ENCODE measurements around the gene SDK1. TPM values are rescaled to one million over a fixed set of nuclear protein-coding genes. Genes with fewer than 3 reads are reported as not detected.

The SDK1 gene
- total RNA-seq, 1 experiment from 2014 or later = 7.1 TPM

DNA sequence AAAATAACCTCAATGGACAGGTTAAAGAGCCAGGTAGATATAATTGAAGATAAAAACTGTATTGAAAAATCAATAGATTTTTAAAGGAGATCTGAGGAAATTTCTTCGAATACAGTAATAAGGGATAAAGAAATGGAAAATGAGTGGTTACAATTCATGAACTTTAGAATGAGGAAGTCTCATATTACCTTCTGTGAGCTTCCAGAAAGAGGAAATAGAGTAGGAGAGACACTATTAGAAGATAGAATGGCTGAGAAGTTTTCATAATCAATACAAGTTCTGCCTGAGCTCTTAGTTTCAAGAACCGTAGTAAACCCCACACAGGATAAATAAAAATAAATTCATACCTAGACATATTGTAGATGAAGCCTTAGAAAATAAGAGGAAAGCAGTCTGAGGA lies 11.5 kb downstream of the SDK1 start:
- intact Hi-C loops (cut with micrococcal nuclease; ENCODE audit: unreplicated experiment) = no loop called here
- H3K9me3 ChIP-seq = no peaks in the 10 kb centered on the region
- H3K27ac Mint-ChIP-seq (ENCODE audit: unreplicated experiment) = no peak overlapping the region
- BruUV-seq (replicated peaks) = no TSS peak
- no peaks in the 10 kb centered on the region for H3K4me1 ChIP-seq
- DNase-seq = no peak
- no peaks in the 10 kb centered on the region for H3K9me3 Mint-ChIP-seq (ENCODE audit: unreplicated experiment)
- no peak overlapping the region for H3K4me3 Mint-ChIP-seq (ENCODE audit: unreplicated experiment)
- no peaks in the 10 kb centered on the region; the same call in 1 of the 2 replicates for H3K27me3 ChIP-seq (replicated peaks; ENCODE audit: control insufficient read depth, insufficient read depth, low read length)
- no peaks in the 10 kb centered on the region for H3K4me1 Mint-ChIP-seq (ENCODE audit: low read depth, unreplicated experiment)
- H3K4me3 ChIP-seq (ENCODE audit: low read depth, low read length) = no peak overlapping the region
- ChIA-PET POLR2A (no interaction called here), CTCF (no interaction called here)
- H3K36me3 Mint-ChIP-seq (ENCODE audit: insufficient read depth, unreplicated experiment) = no peaks in the 10 kb centered on the region
- TF ChIP-seq, protein P1, sequence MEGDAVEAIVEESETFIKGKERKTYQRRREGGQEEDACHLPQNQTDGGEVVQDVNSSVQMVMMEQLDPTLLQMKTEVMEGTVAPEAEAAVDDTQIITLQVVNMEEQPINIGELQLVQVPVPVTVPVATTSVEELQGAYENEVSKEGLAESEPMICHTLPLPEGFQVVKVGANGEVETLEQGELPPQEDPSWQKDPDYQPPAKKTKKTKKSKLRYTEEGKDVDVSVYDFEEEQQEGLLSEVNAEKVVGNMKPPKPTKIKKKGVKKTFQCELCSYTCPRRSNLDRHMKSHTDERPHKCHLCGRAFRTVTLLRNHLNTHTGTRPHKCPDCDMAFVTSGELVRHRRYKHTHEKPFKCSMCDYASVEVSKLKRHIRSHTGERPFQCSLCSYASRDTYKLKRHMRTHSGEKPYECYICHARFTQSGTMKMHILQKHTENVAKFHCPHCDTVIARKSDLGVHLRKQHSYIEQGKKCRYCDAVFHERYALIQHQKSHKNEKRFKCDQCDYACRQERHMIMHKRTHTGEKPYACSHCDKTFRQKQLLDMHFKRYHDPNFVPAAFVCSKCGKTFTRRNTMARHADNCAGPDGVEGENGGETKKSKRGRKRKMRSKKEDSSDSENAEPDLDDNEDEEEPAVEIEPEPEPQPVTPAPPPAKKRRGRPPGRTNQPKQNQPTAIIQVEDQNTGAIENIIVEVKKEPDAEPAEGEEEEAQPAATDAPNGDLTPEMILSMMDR (IDR thresholded peaks at IDR 0.05; ENCODE audit: insufficient read depth in 1 of 2, low read depth in 1 of 2, low read length in 1 of 2, severe bottlenecking in 1 of 2, unreplicated experiment in 1 of 2) = no peak
- peaks cover 3% of the 10 kb centered on the region for H3K27me3 Mint-ChIP-seq (ENCODE audit: insufficient read depth, unreplicated experiment)
- H3K36me3 ChIP-seq (ENCODE audit: control insufficient read depth, insufficient read depth, low read length) = no peaks in the 10 kb centered on the region

DNA sequence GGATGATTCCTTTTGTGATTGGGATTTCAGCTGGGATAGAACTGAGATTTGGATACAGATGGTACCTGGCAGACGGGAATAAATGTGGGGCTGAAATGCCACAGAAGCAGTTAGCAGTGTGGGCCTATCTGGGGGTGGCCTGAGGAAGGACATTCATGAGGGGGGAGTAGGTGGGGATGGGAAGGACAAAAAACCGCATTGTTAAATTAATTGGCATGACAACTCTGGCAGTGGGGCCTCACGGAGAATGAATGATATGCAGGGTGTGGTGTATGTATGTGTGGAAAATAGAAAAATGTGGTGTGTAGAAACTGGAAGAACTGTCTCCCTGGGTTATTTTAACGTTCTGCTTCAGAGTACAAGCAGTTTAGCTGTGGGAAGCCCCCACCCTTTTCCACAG lies 17.8 kb downstream of the SDK1 start:
- H3K27me3 Mint-ChIP-seq (ENCODE audit: insufficient read depth, unreplicated experiment) = no peaks in the 10 kb centered on the region
- H3K9me3 Mint-ChIP-seq (ENCODE audit: unreplicated experiment) = no peaks in the 10 kb centered on the region
- H3K4me3 Mint-ChIP-seq (ENCODE audit: unreplicated experiment) = no peak overlapping the region
- Histone ChIP-seq H3K4me1 (0 out of 2 replicates have a peak, but pooled peaks cover 5% of the 10 kb centered on the region), H3K27me3 (replicated peaks; ENCODE audit: control insufficient read depth, insufficient read depth, low read length) (no peaks in the 10 kb centered on the region; the same call in 1 of the 2 replicates), H3K4me3 (ENCODE audit: low read depth, low read length) (no peak overlapping the region), H3K36me3 (ENCODE audit: control insufficient read depth, insufficient read depth, low read length) (no peaks in the 10 kb centered on the region), H3K9me3 (no peaks in the 10 kb centered on the region)
- TF ChIP-seq, protein P1 (IDR thresholded peaks at IDR 0.05; ENCODE audit: insufficient read depth in 1 of 2, low read depth in 1 of 2, low read length in 1 of 2, severe bottlenecking in 1 of 2, unreplicated experiment in 1 of 2) = no peak
- H3K36me3 Mint-ChIP-seq (ENCODE audit: insufficient read depth, unreplicated experiment) = no peaks in the 10 kb centered on the region
- CTCF ChIA-PET = no interaction called here
- BruUV-seq (replicated peaks) = no TSS peak
- intact Hi-C loops (cut with micrococcal nuclease; ENCODE audit: unreplicated experiment) = no loop called here
- no peak overlapping the region for H3K27ac Mint-ChIP-seq (ENCODE audit: unreplicated experiment)
- POLR2A ChIA-PET = no interaction called here
- peaks cover 7% of the 10 kb centered on the region for H3K4me1 Mint-ChIP-seq (ENCODE audit: low read depth, unreplicated experiment)
- no peak for DNase-seq

DNA sequence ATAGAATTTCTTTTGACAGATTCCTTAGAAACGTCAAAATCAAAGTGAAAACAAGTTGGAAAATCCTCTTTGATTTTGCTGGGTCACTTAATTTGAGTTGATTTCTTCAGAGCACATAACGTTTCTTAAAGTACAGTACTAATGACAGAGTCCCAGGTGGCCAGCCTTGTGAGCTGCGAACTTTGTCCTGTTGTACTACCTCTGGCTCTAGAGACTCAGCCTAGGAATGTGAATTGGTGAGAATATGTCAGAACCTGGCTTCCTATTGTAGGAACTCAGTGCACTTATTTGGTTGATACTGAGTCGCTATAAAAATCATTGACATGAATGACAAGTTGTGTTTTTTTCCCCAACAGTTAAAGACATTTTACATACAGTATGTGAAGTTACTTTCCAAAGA lies 20.2 kb downstream of the SDK1 start:
- H3K27me3 Mint-ChIP-seq (ENCODE audit: insufficient read depth, unreplicated experiment) = no peaks in the 10 kb centered on the region
- no TSS peak for BruUV-seq (replicated peaks)
- H3K4me1 Mint-ChIP-seq (ENCODE audit: low read depth, unreplicated experiment) = peaks cover 7% of the 10 kb centered on the region
- no peaks in the 10 kb centered on the region for H3K36me3 Mint-ChIP-seq (ENCODE audit: insufficient read depth, unreplicated experiment)
- Histone ChIP-seq H3K4me3 (ENCODE audit: low read depth, low read length) (no peak overlapping the region), H3K9me3 (no peaks in the 10 kb centered on the region), H3K36me3 (ENCODE audit: control insufficient read depth, insufficient read depth, low read length) (no peaks in the 10 kb centered on the region), H3K4me1 (0 out of 2 replicates have a peak, but pooled peaks cover 5% of the 10 kb centered on the region), H3K27me3 (replicated peaks; ENCODE audit: control insufficient read depth, insufficient read depth, low read length) (no peaks in the 10 kb centered on the region)
- intact Hi-C loops (cut with micrococcal nuclease; ENCODE audit: unreplicated experiment) = loop anchor here (10.0 kb wide), 1 partner anchor 56 kb away; no protein-coding TSS in a partner anchor
- H3K27ac Mint-ChIP-seq (ENCODE audit: unreplicated experiment) = peak overlapping the region; percentile 54
- peak overlapping the region; percentile 63 for H3K4me3 Mint-ChIP-seq (ENCODE audit: unreplicated experiment)
- no peaks in the 10 kb centered on the region for H3K9me3 Mint-ChIP-seq (ENCODE audit: unreplicated experiment)
- ChIA-PET CTCF (no interaction called here), POLR2A (no interaction called here)
- TF ChIP-seq, protein P1 (IDR thresholded peaks at IDR 0.05; ENCODE audit: insufficient read depth in 1 of 2, low read depth in 1 of 2, low read length in 1 of 2, severe bottlenecking in 1 of 2, unreplicated experiment in 1 of 2) = no peak
- peak in 1 of 2 experiments; percentile 19 for DNase-seq

Measured in Caco-2 (cell line).